ENCODE data around the gene WDR18. TPM values are rescaled to one million over a fixed set of nuclear protein-coding genes. Genes with fewer than 3 reads are reported as not detected.

The WDR18 gene
- total and polyA plus RNA-seq, 2 of the 8 experiments (the other 6 are each of a cell fraction or from before 2014, with no cell fraction given), result 87.7 to 177 TPM

- TF ChIP-seq CHD7 (IDR thresholded peaks at IDR 0.05; ENCODE audit: insufficient replicate concordance, low read length), result no peak
- TF ChIP-seq HDAC2 (IDR thresholded peaks at IDR 0.05; ENCODE audit: borderline replicate concordance in 1 of 2, low read depth in 2 of 2, low read length in 2 of 2), result no peak
- TF ChIP-seq KDM5A (IDR thresholded peaks at IDR 0.05; ENCODE audit: low read length), result no peak
- no peak for TF ChIP-seq CHD1 (IDR thresholded peaks at IDR 0.05; ENCODE audit: low read depth, low read length)
- TF ChIP-seq E2F6 (IDR thresholded peaks at IDR 0.05), result no peak
- no peak for TF ChIP-seq CREB1 (IDR thresholded peaks at IDR 0.05)
- TF ChIP-seq CTBP2 (IDR thresholded peaks at IDR 0.05; ENCODE audit: borderline replicate concordance, insufficient read depth, insufficient read length, low read length), result no peak
- TF ChIP-seq HDAC6 (IDR thresholded peaks at IDR 0.05; ENCODE audit: low read depth, low read length), result no peak
- TF ChIP-seq CBX5 (IDR thresholded peaks at IDR 0.05; ENCODE audit: low read depth, low read length), result no peak
- TF ChIP-seq SIRT6 (IDR thresholded peaks at IDR 0.05; ENCODE audit: low read length), result no peak
These were observed 35.2 kb upstream of the WDR18 start (continued) for GRCh38 chr19:948842-949496.

All from H1 (cell line).